Vagina (tissue), 2 donors: Measurements from ENCODE around the gene PSKH1.

ENCODE experiments used
- POLR2A ChIP-seq, 2 donors: fragments of 450-650 bp; IDR thresholded peaks; one replicate each; pipeline ENCODE4 v1.6.1; 2017; ENCODE audit warnings: antibody characterized with exemption in 2 of 2, mild to moderate bottlenecking in 2 of 2, moderate library complexity in 2 of 2
- POLR2AphosphoS5 ChIP-seq, 2 donors: sonication (generic); formaldehyde crosslinking; IDR thresholded peaks; one replicate each; pipeline ENCODE4 v1.9.0; 2017; ENCODE audit warnings: antibody characterized with exemption in 2 of 2, mild to moderate bottlenecking in 2 of 2, low read depth in 1 of 2; ENCODE audit not compliant: insufficient read depth in 1 of 2

DNA sequence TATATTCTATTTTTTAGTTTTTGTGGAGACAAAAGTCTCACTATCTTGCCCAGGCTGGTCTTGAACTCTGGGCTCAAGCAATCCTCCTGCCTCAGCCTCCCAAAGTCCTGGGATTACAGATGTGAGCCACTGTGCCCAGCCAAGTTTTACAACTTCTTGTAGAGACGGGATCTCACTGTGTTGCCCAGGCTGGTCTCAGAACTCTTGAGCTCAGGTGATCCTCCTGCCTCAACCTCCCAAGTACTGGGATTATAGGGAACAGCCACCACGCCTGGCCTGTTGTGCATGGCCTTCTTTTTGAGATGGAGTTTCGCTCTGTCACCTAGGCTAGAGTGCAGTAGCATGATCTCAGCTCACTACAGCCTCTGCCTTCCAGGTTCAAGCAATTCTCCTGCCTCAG is 39.4 kb upstream of the PSKH1 start:
- TF ChIP-seq POLR2AphosphoS5 (IDR thresholded peaks at IDR 0.05; ENCODE audit: insufficient read depth in 1 of 2, low read depth in 1 of 2) (no peak), POLR2A (IDR thresholded peaks at IDR 0.05) (no peak)
